ENCODE data around the gene SERPINB2.

- TF ChIP-seq CTCF (optimal IDR thresholded peaks at IDR 0.05 in 1 of 3, IDR thresholded peaks at IDR 0.05 in 1 of 3, conservative IDR thresholded peaks at IDR 0.05 in 1 of 3; ENCODE audit: extremely low read depth in 1 of 3, insufficient read depth in 2 of 3, low read length in 3 of 3) (no peak), EZH2 (IDR thresholded peaks at IDR 0.05; ENCODE audit: low read length) (no peak)
These were observed 15.7 kb upstream of the SERPINB2 start for GRCh38 chr18:63871836-63872235.
